OCI-LY7 (cell line): ENCODE measurements around the gene IFITM5.

Experiments
- EZH2phosphoT487 ChIP-seq: fragments of 200-600 bp; sonication (generic); IDR thresholded peaks from 2 replicates; pipeline ENCODE4 v1.6.1; 2018; ENCODE audit warnings: low read depth, borderline replicate concordance, mild to moderate bottlenecking, mixed run types, antibody characterized with exemption, low read length, moderate library complexity, mixed read lengths
- TF ChIP-seq, protein P1 (sequence below): fragments of 200-600 bp; sonication (generic); conservative IDR thresholded peaks from 2 replicates; pipeline ENCODE4 v1.5.1; 2014; ENCODE audit warnings: mild to moderate bottlenecking, antibody characterized with exemption, low read length, moderate library complexity, mixed read lengths

- TF ChIP-seq, protein P1, sequence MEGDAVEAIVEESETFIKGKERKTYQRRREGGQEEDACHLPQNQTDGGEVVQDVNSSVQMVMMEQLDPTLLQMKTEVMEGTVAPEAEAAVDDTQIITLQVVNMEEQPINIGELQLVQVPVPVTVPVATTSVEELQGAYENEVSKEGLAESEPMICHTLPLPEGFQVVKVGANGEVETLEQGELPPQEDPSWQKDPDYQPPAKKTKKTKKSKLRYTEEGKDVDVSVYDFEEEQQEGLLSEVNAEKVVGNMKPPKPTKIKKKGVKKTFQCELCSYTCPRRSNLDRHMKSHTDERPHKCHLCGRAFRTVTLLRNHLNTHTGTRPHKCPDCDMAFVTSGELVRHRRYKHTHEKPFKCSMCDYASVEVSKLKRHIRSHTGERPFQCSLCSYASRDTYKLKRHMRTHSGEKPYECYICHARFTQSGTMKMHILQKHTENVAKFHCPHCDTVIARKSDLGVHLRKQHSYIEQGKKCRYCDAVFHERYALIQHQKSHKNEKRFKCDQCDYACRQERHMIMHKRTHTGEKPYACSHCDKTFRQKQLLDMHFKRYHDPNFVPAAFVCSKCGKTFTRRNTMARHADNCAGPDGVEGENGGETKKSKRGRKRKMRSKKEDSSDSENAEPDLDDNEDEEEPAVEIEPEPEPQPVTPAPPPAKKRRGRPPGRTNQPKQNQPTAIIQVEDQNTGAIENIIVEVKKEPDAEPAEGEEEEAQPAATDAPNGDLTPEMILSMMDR: no peak
- TF ChIP-seq EZH2phosphoT487: no peak
Measured at GRCh38 chr11:266676-267439, 32.5 kb downstream of the IFITM5 start.
